ENCODE measurements around the gene RTN4RL1.

Gene RTN4RL1

GRCh38 chr17:1905190-1905913, 119.8 kb downstream of the RTN4RL1 start:
- no peak for TF ChIP-seq CTCF (IDR thresholded peaks at IDR 0.05; ENCODE audit: low read depth, low read length, missing control alignments)
- no peak for DNase-seq (ENCODE audit: low read depth)
- H3K4me3 ChIP-seq (ENCODE audit: low read depth, low read length), result no peak overlapping the region
- in situ Hi-C loops (cut with HindIII; ENCODE audit: low sequenced_read_pairs), result no loop called here

- in situ Hi-C loops (cut with HindIII; ENCODE audit: low sequenced_read_pairs), result no loop called here
- no peak for TF ChIP-seq CTCF (IDR thresholded peaks at IDR 0.05; ENCODE audit: low read depth, low read length, missing control alignments)
- no peak for DNase-seq (ENCODE audit: low read depth)
- no peak overlapping the region for H3K4me3 ChIP-seq (ENCODE audit: low read depth, low read length)
Observed at GRCh38 chr17:1904273-1905182, 120.6 kb downstream of the RTN4RL1 start.

GRCh38 chr17:1899403-1900000, 125.6 kb downstream of the RTN4RL1 start:
- peak; percentile 45 for TF ChIP-seq CTCF (IDR thresholded peaks at IDR 0.05; ENCODE audit: low read depth, low read length, missing control alignments)
- in situ Hi-C loops (cut with HindIII; ENCODE audit: low sequenced_read_pairs), result no loop called here
- no peak for DNase-seq (ENCODE audit: low read depth)
- no peak overlapping the region for H3K4me3 ChIP-seq (ENCODE audit: low read depth, low read length)

GRCh38 chr17:1898872-1899271, 126.3 kb downstream of the RTN4RL1 start:
- no peak overlapping the region for H3K4me3 ChIP-seq (ENCODE audit: low read depth, low read length)
- no peak for TF ChIP-seq CTCF (IDR thresholded peaks at IDR 0.05; ENCODE audit: low read depth, low read length, missing control alignments)
- in situ Hi-C loops (cut with HindIII; ENCODE audit: low sequenced_read_pairs), result no loop called here
- no peak for DNase-seq (ENCODE audit: low read depth)

- H3K4me3 ChIP-seq (ENCODE audit: low read depth, low read length), result no peak overlapping the region
- in situ Hi-C loops (cut with HindIII; ENCODE audit: low sequenced_read_pairs), result no loop called here
- TF ChIP-seq CTCF (IDR thresholded peaks at IDR 0.05; ENCODE audit: low read depth, low read length, missing control alignments), result no peak
- no peak for DNase-seq (ENCODE audit: low read depth)
Observed at GRCh38 chr17:1898332-1898731, 126.8 kb downstream of the RTN4RL1 start.

- H3K4me3 ChIP-seq (ENCODE audit: low read depth, low read length), result no peak overlapping the region
- in situ Hi-C loops (cut with HindIII; ENCODE audit: low sequenced_read_pairs), result no loop called here
- no peak for TF ChIP-seq CTCF (IDR thresholded peaks at IDR 0.05; ENCODE audit: low read depth, low read length, missing control alignments)
- DNase-seq (ENCODE audit: low read depth), result no peak
Observed at GRCh38 chr17:1897105-1897656, 128.0 kb downstream of the RTN4RL1 start.

Measured in astrocyte of the cerebellum (primary cell).